ENCODE measurements around the gene KLC3.

KLC3 gene

DNA sequence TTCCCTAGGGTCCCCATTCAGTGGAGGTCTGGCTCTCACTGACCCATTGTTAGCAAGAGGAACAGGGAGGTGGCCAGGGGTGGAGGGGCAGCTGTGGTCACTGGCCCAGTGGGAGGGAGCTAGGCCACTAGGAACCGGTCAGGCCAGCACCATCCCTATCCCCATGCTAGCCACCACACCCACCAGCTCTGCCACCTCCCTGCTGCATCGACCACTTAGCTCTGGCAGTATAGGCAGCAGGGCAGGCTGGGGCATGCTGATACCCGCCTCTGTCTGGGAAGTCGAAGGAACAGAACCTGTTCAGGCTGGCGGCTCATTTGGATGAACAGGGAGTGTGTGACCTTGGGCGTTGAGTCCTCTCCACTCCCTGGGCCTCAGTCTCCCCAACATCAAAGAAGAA, 59.6 kb downstream of the KLC3 start:
- no peak for DNase-seq (ENCODE audit: extremely low spot score)
- ChIA-PET POLR2A (no interaction called here), CTCF (interaction anchor here (1.1 to 2.8 kb wide), 5 partner anchors 9 to 86 kb away, joined by 3 to 16 read pairs (median 3); no protein-coding TSS in a partner anchor)
- TF ChIP-seq, protein P1, sequence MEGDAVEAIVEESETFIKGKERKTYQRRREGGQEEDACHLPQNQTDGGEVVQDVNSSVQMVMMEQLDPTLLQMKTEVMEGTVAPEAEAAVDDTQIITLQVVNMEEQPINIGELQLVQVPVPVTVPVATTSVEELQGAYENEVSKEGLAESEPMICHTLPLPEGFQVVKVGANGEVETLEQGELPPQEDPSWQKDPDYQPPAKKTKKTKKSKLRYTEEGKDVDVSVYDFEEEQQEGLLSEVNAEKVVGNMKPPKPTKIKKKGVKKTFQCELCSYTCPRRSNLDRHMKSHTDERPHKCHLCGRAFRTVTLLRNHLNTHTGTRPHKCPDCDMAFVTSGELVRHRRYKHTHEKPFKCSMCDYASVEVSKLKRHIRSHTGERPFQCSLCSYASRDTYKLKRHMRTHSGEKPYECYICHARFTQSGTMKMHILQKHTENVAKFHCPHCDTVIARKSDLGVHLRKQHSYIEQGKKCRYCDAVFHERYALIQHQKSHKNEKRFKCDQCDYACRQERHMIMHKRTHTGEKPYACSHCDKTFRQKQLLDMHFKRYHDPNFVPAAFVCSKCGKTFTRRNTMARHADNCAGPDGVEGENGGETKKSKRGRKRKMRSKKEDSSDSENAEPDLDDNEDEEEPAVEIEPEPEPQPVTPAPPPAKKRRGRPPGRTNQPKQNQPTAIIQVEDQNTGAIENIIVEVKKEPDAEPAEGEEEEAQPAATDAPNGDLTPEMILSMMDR (IDR thresholded peaks at IDR 0.05; ENCODE audit: control extremely low read depth, extremely low read depth, low read depth, missing control alignments) = no peak
